ENCODE results near the gene XAF1.

DNA sequence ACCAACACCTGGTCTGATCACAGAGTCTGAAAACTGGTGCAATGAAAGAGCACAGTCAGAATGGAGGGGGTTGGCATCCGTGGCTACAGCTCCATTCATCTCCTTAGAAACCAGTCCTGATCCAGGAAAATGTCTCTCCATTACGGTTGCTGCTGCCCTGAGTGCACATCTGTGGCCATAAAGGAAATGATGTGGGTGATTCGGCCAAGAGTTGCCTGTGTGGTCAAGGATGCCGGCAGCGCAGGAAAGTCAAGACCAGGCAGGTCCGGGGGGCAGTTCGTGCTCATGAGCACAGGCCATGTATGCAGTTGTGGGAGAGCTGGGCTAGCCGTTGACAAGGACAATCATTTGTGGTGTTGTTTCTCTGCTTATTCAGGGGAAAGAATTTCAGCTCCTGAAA lies 5.9 kb downstream of the XAF1 start:
- TF ChIP-seq, protein P1, sequence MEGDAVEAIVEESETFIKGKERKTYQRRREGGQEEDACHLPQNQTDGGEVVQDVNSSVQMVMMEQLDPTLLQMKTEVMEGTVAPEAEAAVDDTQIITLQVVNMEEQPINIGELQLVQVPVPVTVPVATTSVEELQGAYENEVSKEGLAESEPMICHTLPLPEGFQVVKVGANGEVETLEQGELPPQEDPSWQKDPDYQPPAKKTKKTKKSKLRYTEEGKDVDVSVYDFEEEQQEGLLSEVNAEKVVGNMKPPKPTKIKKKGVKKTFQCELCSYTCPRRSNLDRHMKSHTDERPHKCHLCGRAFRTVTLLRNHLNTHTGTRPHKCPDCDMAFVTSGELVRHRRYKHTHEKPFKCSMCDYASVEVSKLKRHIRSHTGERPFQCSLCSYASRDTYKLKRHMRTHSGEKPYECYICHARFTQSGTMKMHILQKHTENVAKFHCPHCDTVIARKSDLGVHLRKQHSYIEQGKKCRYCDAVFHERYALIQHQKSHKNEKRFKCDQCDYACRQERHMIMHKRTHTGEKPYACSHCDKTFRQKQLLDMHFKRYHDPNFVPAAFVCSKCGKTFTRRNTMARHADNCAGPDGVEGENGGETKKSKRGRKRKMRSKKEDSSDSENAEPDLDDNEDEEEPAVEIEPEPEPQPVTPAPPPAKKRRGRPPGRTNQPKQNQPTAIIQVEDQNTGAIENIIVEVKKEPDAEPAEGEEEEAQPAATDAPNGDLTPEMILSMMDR (IDR thresholded peaks at IDR 0.05) = no peak
- TF ChIP-seq TAF1 (IDR thresholded peaks at IDR 0.05; ENCODE audit: borderline replicate concordance, low read depth, low read length) (no peak), SIN3A (IDR thresholded peaks at IDR 0.05; ENCODE audit: borderline replicate concordance, low read depth, low read length) (no peak), FOXM1 (IDR thresholded peaks at IDR 0.05; ENCODE audit: low read depth) (no peak), NFIC (IDR thresholded peaks at IDR 0.05; ENCODE audit: borderline replicate concordance) (no peak), TEAD4 (IDR thresholded peaks at IDR 0.05; ENCODE audit: borderline replicate concordance, insufficient read depth) (no peak), EP300 (IDR thresholded peaks at IDR 0.05; ENCODE audit: borderline replicate concordance in 1 of 2, low read depth in 1 of 2, low read length in 1 of 2) (no peak), RCOR1 (IDR thresholded peaks at IDR 0.05; ENCODE audit: low read length) (no peak)

Data from SK-N-SH (cell line).